AG04450 (cell line): ENCODE results near the gene C19orf12. TPM values are rescaled to one million over a fixed set of nuclear protein-coding genes. Genes with fewer than 3 reads are reported as not detected.

ENCODE experiments used
- CTCF ChIA-PET: fragments of 300-600, 350-600 bp; formaldehyde crosslinking; extraction: SDS; loops from one replicate; lab custom pipeline; 2022; ENCODE audit warnings: antibody characterized with exemption, inconsistent platforms; lab: Charles Lee
- POLR2A ChIA-PET: fragments of 350-600 bp; formaldehyde crosslinking; extraction: SDS; loops from one replicate; lab custom pipeline; 2021; ENCODE audit warnings: antibody characterized with exemption, inconsistent platforms; lab: Yijun Ruan, JAX
- DNase-seq: peaks from one replicate; pipeline ENCODE4 v3.0.0-alpha.2; 2011; ENCODE audit warnings: low read depth, low spot score
- H3K27ac ChIP-seq: one replicate; pipeline ENCODE4 v1.5.1; 2012; ENCODE audit warnings: low read depth, low read length, control low read depth
- H3K27me3 ChIP-seq: one replicate; pipeline ENCODE4 v1.6.0; 2012; ENCODE audit warnings: low read length; ENCODE audit not compliant: control insufficient read depth, insufficient read depth
- H3K4me3 ChIP-seq: 2 replicates; pipeline ENCODE4 v1.5.1; 2011; ENCODE audit warnings: mild to moderate bottlenecking, low read depth, low read length, control low read depth
- H3K9me3 ChIP-seq: 2 replicates; pipeline ENCODE4 v1.5.1; 2012; ENCODE audit warnings: low read length; ENCODE audit not compliant: control insufficient read depth, insufficient read depth
- polyA plus RNA-seq: library from polyadenylated mRNA; depleted of rRNA; stranded (reverse); fragments of >200 nt; gene quantifications from 2 replicates; pipeline ENCODE4 v1.2.3, GENCODE V29; 2011
- TF ChIP-seq, protein P1 (sequence below): IDR thresholded peaks from 2 replicates; pipeline ENCODE4 v1.5.1; 2011; ENCODE audit warnings: low read depth, low read length, control low read depth, inconsistent platforms

C19orf12 gene
- polyA plus RNA-seq, 1 experiment = 27.9 TPM

DNA sequence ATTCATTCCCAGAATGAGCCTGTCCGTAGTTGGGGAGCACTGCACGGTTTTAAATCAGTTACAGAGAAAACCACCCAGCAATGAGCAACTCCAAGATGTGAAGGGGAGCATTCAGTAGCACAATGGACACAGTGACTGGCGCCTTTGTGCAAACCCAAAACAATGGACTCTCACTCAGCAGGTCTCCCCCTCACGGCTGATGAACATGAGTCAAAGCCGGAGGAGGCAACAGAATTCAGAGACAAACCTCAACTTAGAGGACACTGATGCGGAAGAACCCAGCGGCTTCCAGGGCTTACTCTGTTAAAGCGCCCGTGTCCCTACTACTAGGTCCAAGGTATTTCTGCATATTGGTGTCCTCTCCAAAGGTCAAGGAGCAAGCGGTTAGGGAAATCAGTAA lies 32.1 kb downstream of the C19orf12 start:
- POLR2A ChIA-PET = no interaction called here
- peaks cover 7% of the 10 kb centered on the region for H3K9me3 ChIP-seq
- CTCF ChIA-PET = interaction anchor here (3.7 kb wide), 1 partner anchor 12 kb away, joined by 20 read pairs; no protein-coding TSS in a partner anchor

DNA sequence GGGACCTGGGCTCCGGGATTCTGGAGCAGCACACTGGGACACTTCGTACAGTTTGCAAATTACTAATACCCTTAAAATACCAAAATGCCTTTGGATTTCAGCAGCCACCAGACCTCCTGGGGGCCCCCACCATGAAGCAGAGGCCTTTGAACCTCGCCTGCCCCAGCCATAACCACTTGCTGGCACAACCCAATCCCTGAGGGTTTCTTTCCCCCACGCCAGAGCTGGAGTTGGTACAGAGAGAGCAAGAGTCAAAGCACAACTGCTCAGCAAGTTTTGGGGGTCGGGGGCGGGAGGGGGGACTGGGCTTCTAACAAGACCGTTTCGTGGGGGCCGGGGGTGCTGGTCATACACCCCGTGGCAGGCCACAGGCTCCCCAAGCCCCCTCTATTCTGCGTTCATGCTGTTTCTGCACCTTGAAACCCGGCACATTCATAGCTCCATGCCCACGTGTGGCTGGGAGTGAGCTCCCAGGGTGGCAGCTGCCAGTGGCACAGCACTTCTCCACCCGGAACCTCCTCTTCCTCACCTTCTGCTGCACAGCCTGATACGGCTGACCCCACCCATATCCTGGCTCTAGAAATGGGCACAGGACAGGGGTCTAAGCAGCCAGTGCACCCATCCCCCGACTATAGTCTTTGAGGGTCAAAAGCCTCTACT lies 32.7 kb downstream of the C19orf12 start:
- CTCF ChIA-PET = no interaction called here
- no peak overlapping the region for H3K27ac ChIP-seq
- TF ChIP-seq, protein P1, sequence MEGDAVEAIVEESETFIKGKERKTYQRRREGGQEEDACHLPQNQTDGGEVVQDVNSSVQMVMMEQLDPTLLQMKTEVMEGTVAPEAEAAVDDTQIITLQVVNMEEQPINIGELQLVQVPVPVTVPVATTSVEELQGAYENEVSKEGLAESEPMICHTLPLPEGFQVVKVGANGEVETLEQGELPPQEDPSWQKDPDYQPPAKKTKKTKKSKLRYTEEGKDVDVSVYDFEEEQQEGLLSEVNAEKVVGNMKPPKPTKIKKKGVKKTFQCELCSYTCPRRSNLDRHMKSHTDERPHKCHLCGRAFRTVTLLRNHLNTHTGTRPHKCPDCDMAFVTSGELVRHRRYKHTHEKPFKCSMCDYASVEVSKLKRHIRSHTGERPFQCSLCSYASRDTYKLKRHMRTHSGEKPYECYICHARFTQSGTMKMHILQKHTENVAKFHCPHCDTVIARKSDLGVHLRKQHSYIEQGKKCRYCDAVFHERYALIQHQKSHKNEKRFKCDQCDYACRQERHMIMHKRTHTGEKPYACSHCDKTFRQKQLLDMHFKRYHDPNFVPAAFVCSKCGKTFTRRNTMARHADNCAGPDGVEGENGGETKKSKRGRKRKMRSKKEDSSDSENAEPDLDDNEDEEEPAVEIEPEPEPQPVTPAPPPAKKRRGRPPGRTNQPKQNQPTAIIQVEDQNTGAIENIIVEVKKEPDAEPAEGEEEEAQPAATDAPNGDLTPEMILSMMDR = no peak
- no peaks in the 10 kb centered on the region for H3K27me3 ChIP-seq
- no peak for DNase-seq
- POLR2A ChIA-PET = interaction anchor here (0.9 to 1.1 kb wide), 2 partner anchors 16 to 76 kb away, joined by 3 to 4 read pairs; partner anchors contain the start of gene POP4
- peaks cover 3% of the 10 kb centered on the region; the same call in 1 of the 2 replicates for H3K9me3 ChIP-seq
- H3K4me3 ChIP-seq = no peak overlapping the region

More for the DNA sequence above, 32.1 kb downstream of the C19orf12 start:
- Histone ChIP-seq H3K27ac (no peak overlapping the region), H3K4me3 (no peak overlapping the region), H3K27me3 (no peaks in the 10 kb centered on the region)
- TF ChIP-seq, protein P1 = no peak
- DNase-seq = no peak

DNA sequence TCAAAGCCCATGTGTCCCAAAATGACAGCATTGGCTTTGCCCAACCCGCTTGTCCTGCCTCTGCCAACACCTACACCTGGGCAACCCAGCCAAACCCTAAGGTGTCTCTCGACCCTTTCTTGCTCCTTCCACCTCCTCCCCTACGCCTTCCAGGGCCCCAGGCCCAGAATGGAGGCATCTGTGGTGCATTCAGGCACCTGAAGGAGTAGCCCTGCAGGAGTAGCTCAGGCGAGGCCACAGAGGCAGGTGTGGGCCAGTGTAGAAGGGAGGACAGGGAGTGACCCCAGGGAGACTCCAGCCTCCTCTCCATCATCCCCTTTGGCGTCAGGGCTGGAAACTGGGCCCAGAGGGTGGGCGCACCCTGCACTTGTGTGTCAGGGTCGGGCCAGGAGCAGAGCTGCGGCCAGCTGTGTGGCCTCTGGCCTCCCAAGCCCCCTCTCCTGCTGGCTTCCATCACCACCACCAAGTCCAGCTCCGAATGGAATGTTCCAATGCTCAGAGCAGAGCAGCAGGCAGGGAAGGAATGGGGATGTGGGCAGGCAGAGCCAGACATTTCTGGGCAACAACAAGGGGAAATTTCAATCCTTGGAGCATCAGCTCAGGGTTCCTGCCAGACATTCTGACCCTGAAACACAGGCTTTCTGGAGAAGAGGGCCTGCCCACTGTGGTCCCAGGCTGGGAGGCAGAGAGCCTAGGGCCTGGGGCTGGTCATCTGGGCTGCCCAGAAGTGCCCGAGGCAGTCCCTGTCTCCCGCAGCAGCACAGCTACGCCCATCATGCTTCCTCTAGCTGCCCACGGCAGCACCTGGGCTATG lies 33.4 kb downstream of the C19orf12 start:
- POLR2A ChIA-PET = interaction anchor here (0.9 to 1.1 kb wide), 2 partner anchors 15 to 76 kb away, joined by 3 to 4 read pairs; partner anchors contain the start of gene POP4
- TF ChIP-seq, protein P1 = no peak
- H3K9me3 ChIP-seq = no peaks in the 10 kb centered on the region; the same call in 1 of the 2 replicates
- H3K27me3 ChIP-seq = no peaks in the 10 kb centered on the region
- no peak overlapping the region for H3K27ac ChIP-seq
- H3K4me3 ChIP-seq = no peak overlapping the region
- CTCF ChIA-PET = interaction anchor here (0.6 to 1.2 kb wide), 3 partner anchors 13 to 71 kb away, joined by 3 to 5 read pairs (median 4); no protein-coding TSS in a partner anchor
- DNase-seq = no peak

DNA sequence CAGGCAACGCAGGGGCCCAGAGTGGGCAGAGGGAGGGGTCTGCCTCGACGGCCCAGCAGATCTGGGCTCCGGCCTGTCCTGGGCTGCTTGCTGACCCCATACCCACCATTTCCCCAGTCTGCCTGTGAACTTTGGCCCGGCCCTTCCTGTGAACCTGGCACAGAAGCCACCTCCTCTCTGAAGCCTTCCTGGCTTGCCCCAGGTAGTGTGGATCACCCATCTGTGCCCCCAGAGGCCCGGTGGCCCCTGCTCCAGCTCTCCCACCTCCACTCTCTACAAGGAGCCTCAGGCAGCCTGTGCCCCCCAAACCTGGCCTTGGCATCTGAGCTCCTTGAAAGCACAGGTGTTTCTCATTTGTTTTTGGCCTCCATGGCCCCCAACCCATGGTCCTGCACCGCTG lies 34.1 kb downstream of the C19orf12 start:
- ChIA-PET POLR2A (no interaction called here), CTCF (interaction anchor here (0.9 to 1.2 kb wide), 3 partner anchors 13 to 71 kb away, joined by 3 to 5 read pairs (median 4); no protein-coding TSS in a partner anchor)
- TF ChIP-seq, protein P1 = no peak
- no peak for DNase-seq
- no peak overlapping the region for H3K4me3 ChIP-seq
- no peaks in the 10 kb centered on the region for H3K27me3 ChIP-seq
- no peak overlapping the region for H3K27ac ChIP-seq
- H3K9me3 ChIP-seq = no peaks in the 10 kb centered on the region; the same call in 1 of the 2 replicates
